HG03039 (cell line): ENCODE measurements around the gene NEK9.
A peak's percentile ranks its signal among the peaks of the same experiment; 100 is the strongest.
"Not testable (repeated sequence)": the region's sequence is repeated elsewhere in the genome, so short reads cannot be mapped to it uniquely, and the experiment has no call there.

ENCODE experiments used
- ATAC-seq: cut with Tn5 transposase; IDR thresholded peaks from one replicate; pipeline ENCODE4 v1.9.1; 2021; ENCODE audit warnings: mild to moderate bottlenecking, moderate library complexity; ENCODE audit not compliant: unreplicated experiment

NEK9 gene

DNA sequence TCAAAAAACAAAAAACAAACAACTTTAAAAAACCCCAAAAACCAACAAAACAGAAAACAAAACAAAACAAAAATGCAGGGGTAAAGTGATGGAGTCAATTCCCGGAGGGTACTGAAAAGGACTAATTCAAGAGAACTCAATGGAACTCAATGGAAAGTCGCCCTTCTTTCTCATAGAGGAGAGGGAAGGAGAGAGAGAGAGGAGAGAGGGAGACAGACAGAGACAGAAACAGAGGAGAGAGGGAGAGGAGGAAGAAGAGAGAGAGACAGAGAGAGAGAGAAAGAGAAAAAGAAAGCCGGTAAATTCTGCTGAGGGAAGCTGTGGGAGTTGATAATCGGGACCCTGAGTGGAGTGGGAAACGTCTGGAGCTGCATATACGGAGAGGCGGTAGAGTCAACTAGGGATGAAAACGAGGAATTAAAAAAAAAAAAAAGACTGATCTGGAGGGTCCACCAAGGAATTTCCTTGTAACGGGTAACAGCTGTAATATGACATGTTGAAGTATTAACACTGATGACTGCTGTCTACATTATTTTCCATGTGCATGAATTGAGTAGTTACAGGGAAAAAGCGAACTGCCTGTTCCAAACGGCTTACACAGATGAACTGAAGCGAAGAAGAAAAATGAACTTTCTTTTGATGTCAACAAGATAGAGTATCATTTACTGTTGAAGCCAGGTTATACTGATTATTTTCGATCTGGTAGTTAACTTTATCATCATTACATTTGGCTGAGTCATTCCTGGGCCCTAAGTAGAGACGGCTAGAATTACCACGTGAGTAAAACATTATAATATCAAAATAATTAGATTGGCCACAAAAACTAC lies 58.3 kb downstream of the NEK9 start:
- ATAC-seq: no peak

DNA sequence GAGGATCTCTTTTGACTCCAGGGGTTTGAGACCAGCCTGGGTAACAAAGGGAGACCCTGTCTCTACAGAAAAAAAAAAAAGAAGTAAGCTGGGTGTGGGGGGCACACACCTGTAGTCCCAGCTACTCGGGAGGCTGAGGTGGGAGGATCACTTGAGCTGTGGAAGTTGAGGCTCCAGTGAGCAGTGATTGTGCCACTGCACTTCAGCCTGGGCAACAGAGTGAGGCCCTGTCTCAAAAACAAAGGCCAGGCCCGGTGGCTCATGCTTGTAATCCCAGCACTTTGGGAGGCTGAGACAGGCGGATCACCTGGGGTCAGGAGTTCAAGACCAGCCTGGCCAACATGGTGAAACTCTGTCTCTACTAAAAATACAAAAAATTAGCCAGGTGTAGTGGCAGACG lies 59.1 kb downstream of the NEK9 start:
- not testable (repeated sequence) for ATAC-seq

DNA sequence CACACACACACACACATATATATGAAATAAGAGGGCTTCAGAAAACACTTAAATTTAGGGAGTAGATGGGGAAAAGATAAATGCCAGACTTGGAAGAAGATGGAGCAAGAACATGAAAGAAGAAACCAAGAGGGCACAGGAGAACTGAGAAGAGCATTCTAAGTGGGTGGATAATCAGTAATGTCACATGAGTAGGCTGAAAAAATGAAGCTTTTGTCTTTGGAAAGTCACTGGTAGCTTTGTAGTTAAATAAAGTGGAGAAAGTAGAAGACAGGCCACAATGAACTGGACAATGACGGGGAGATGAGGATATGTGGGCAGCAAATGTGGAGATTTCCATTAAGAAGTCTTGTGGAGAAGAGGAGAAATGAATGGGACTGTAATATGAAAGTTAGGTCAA lies 59.6 kb downstream of the NEK9 start:
- no peak for ATAC-seq

DNA sequence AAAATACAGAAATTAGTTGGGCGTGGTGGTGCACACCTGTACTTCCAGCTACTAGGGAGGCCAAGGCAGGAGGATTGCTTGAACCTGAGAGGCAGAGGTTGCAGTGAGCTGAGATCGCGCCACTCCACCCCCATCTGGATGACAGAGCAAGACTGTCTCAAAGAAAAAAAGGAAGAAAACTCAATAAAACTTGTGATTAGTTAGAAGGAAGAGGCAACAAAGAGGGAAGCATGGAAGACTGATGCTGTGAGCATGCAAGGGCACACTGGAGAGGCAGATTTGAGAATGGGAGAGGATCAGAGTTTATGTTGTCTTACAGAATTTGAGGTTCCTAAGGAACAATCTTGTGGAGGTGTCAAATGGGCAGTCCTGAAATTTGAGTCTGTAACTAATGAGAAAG lies 60.2 kb downstream of the NEK9 start:
- ATAC-seq: no peak

DNA sequence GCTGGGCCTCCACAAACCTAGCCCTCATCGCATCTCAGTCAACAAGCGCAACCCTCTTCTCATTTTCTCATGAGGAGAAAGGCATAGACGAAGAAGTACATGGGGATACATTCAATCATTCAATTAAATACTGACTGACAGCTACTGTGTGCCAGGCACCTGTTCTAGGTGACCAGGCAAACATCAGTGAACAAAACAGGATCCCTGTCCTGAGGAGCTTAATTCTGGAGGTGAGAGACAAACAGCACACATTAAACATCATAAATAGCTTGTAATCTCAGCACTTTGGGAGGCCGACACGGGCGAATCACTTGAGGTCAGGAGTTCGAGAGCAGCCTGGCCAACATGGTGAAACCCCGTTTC lies 62.7 kb downstream of the NEK9 start:
- no peak for ATAC-seq

DNA sequence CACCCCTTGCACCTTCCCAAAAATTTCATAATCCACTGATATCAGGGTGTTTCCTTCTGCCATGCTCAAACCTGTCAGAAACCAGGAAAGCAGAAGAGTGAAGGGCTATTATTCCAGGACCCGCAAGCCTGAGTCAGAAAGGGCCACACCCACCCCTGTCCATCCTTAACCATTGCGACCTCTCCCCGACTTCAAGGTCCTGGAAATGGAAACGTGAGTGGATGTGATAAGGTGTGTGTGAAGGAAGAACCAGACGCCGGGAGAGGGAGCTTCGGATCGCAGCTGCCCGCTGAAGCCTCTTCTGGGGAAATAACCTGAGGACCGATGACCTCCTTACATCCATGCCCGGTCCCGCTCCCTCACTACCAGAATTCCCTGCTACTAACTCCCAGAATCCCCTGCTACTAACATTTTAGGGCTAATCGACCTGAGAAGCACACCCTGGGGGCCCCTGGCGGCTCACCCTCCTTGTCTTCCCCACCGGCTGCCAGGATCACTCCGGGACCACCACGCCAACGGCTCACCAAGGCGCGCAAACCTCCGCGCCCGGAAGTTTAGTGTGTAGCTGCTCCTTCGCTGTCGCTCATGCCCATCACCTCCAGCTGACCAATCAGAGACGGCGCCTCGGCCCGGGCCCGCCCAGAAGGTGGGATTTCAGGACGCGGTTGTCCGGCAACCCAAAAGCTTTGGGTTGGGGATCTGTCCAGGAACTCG lies 63.2 kb downstream of the NEK9 start, which contains the start of gene ACYP1:
Gene ACYP1, minus strand, starts transcription at position 534 of the 714 bp plus-strand sequence. Its CDS starts 471 bp downstream, at position 63.
- peak; percentile 89 for ATAC-seq

DNA sequence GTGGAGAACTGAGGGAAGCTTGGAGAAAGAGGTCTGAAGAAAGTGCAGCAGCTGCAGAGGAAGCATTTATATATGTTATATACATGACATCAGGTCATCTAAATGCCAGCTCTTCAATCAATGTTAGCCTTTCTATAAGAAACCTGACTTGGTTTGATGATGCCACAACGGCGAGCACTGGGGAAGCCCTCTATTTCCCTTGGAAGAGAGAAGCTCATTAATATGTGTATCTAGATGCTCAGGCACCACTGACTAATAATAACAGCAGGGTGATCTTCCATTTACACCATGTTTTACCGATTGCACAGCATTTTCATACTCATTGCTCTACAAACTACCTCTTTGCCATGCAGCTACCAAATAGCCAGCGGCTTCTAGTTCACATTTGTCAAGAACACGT lies 63.8 kb downstream of the NEK9 start:
- ATAC-seq: no peak

DNA sequence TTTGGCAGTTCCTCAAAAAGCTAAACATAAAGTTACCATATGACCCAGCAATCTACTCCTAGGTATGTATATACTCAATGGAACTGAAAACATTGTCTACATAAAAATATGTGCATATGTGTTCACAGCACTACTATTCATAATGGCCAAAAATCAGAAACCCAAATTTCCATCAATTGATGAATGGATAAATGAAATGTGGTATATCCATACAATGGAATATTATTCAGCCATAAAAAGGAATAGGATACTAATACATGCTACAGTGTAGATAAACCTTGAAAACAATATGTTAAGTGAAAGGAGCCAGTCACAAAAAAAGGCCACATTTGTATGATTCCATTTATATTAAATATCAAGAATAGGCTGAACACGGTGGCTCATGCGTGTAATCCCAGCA lies 66.4 kb downstream of the NEK9 start:
- no peak for ATAC-seq

DNA sequence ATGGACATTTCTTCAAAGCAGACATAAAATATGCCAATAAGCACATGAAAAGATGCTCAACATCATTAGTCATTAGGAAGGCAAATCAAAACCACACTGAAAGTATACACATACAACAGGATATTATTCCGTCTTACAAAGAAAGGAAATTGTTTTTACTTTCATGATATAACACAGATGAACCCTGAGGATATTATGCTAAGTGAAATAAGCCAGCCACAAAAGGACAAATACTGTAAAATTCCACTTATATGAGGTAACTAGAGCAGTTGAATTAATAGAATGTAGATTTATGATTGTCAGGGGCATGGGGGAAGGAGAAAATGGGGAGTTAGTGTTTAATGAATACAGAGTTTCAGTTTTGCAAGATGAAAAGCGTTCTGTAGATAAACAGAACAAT lies 67.2 kb downstream of the NEK9 start:
- ATAC-seq: no peak

DNA sequence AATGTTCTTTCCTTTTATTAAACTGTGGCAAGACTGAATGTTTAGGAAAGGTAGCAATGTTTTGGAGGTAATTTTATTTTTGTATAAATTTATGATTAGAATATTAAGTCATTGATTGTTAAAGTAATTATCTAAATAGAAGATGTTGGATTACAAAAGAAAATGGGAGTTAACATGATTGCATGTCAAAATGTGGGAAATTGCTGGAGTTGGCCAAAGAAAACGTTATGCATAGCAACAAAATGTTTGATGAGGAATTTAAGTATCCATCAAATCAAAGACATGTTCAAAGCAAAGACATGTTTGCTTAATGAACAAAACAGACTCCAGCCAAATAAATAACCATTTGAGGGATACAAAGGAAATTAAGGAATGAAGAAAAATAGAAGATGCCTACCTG lies 72.4 kb downstream of the NEK9 start:
- no peak for ATAC-seq

DNA sequence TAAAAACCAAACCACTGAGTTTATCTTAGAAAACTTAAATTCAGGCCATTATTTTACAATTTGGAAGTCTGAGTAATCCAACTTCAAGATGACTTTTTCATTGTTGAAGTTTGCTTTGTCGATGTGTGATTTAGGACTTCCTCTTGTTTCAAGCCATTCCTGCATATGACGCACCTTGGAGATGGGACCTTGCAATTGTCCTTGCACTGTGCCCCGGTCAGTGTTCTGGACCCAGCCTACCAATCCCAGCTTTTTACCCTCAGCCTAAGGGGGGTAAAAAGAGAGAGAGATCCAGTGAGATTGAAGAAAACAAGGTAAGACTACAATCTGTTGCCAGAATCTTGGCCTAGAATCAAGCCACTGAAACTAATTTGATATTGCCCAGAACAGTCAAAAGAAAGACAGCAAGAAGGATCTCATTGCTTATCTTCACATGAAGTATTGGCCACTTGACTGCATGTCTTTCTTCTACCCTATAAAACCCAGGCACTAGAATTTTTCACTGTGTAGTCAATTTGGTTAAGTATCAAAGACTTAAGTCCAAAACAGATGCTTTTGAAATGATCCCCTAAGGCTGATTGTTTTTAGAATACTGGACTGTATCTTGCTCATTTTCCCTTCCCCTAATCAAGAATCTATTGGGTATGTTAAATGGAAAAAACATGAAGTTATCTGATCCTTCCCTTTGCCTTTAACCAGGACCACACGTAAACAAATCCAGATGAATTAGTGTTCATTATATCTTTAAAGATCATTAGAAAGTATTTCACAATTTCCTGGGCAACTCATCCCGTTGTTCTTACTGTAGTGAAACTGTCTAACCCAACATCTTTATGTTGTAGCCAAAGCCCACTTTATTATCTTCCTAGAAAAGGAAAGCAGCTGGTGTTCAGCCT lies 73.2 kb downstream of the NEK9 start:
- ATAC-seq: no peak

DNA sequence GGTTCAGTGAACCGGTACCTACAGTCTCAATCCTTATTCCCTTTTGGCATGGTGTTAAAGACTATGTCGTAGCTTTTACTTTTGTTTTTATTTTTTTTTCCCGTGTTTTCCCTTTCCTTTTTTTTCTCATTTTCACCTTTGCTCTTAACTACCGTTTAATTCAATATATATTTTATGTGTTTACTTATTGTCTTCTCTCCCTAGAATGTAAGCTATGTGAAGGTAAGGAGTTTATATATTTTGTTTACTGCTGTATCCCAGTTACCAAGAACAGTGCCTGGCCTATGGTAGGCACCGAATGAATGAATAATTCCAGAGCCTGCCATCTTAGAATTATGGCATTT lies 75.3 kb downstream of the NEK9 start:
- no peak for ATAC-seq

DNA sequence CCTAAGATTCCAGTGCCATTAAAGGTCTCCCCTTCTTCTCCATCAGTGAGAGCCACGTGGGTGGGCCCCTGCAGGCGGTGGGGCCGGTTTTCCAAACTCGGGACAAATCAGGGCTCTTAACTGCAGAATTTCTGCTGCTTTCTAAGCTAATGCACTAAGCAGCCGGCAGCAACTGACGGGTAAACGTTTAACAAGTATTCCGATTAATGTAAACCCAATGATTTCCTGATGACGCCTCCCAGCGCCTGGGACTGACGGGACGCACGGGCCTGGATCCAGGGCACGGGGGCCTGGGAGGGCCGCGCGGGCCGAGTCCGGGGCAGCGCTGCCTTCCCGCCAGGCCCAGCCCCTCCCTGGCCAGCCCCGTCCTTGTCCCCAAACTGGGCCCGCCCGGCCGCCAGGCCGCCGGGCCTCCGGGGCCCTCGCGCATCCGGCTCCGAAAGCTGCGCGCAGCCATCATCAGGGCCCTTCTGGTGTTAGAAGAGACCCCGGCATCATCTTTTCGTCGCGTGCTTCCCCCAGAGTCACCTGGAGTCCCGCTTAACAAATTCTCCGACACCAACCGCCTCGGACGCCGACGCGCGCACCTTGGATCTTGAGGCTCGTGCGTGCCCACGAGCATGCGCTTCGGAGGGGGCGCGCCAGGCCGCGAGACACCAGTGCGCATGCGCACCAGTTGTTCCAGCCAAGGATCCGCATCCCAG lies 75.8 kb downstream of the NEK9 start, which contains the start of gene MLH3:
Gene MLH3, minus strand, starts transcription at position 616 of the 704 bp plus-strand sequence. CDS start 1,812 bp downstream, outside the sequence.
- ATAC-seq: peak; percentile 67

DNA sequence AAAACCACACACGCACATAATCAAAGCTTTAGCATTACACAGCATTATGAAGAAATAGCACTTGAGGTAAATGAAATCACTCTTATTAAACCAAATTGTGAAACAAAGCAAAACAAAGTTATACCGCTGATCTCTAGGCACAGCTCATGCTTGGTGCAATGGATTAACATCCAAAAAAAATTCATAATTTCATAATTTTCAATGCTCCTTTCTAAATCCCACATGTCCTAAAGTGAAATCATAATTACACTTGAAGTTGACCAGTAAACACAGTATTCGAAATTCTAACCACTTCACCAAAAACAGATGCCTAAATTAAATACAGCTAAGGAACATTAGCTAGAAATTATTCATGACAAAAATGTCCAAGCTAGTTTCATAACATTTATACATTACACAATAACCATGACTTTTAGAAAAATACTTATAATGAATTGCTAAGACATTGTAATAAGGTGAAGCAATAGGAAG lies 77.1 kb downstream of the NEK9 start:
- ATAC-seq: no peak

DNA sequence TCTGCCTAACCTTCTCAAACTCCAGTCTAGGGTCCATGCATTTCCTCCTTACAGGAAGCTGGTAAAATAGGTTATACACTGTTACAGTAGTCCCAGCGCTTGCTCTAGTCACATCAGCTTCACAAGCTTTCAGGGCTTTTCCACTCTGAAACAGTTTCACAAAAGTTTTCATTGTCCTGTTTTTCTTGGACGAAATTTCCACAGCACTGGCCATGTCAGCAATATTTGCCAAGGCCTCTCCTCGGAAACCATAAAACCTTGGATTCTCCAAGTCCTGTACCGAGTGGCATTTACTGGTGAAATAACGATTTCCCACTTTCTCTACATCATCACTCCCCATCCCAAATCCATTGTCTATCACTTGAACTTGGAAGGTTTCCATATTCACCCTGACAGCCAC lies 77.7 kb downstream of the NEK9 start:
- no peak for ATAC-seq

DNA sequence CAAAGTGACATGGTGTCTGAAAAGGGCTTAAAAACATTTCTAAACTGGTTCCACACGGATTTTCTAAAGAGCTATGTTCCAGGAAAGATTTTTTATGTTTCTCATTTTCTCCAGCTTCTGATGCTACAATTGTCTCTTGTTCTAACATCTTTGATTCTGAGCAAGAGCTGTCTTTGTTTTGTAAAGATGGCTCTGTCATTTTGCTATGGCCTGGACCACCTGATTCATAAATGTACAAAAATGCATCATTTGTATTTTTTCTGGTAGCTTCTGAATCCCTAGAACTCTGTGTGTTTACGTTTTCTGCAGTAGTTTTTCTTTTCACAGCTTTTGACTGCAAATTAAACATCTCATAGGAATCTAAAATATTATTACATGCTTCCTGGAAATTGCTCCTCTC lies 78.7 kb downstream of the NEK9 start:
- no peak for ATAC-seq

DNA sequence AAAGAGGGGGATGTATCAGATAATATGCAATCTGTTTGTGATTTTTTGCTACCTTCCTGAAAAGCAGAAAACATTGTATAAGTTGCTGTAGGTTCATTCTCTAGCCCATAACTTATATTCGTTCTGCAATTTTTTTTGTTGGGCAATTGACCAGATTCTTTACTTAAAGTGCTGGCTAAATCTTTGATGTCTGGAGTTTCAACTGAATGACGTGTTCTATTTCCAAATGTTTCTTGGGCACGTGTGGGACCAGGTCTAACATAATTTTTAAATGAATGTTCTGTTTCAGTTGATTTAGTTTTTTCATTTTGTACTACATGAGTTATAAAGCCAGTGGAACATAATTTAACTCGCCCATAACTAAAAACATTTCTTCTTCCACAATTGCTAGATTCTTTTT lies 79.3 kb downstream of the NEK9 start:
- no peak for ATAC-seq

DNA sequence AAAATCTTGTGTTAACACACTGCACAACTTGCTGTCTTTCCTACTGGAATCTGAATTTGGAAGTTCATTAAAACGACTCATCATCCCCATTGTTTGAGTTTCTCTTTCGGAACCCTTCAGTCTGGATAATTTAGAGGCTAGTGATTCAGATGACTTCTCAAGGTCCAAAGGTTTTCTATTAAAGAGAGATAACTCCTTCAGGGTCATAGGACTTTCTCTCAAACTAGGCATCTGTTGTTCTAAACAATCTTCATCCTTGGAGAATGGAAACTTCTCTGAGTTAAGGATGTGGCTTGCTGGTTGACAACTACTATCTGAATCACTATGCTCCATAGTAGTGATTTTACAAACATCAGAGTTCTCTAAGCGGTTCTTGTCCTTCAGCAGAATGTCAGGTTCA lies 79.9 kb downstream of the NEK9 start:
- ATAC-seq: no peak

DNA sequence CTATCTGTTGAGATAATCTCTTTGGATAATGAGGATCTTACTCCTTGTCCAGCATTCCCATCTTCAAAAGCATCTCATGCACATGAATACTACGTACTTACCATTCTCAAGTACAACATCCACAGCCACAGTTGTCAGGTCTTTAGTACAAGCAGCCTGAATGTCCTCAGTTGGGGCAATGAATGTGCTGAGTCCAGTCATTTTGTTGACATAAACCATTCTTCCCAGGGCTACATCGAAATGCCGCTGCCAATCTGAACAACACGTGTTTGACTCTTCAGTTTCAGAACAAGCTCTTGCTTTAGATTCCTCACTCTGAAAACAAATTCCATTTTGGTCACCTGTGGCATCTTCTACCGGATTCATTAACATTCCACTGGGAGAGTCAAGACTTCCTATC lies 80.6 kb downstream of the NEK9 start:
- ATAC-seq: no peak

DNA sequence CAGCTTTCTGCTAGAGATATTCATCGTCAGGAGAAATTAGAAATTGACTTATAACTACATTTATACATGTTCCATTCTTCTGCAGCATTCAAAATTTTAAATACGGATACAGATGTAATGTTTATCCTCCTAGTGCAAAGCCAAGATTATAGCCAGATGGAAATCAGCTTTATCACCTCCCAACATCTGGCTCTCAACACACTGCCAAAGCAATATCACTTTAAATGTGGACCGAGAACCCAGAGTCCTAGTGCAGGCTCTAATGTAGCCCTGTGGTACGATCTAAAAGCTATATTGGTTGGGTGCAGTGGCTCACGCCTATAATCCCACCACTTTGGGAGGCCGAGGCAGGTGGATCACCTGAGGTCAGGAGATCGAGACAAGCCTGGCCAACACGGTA lies 82.1 kb downstream of the NEK9 start:
- no peak for ATAC-seq

DNA sequence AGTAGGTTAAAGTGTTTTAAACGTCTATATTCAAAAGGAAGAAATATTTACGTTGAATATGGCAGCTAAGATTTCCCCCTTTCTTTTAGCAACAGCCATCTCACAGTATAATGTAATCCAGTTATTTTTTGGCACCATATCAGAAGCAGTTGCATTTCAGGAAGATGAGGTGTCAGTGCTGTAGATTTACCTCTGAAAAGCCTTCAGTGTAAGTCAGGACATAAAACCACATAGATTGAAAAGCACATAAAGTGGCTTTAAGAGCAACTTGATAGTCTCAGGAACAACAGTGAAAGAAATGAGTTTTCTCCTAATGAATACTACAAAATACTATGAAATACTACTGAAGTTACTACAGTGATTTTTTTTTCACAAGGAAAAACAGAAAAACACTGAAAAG lies 82.5 kb downstream of the NEK9 start:
- no peak for ATAC-seq
